H1 (cell line): Measurements from ENCODE around the gene AOAH. TPM values are rescaled to one million over a fixed set of nuclear protein-coding genes. Genes with fewer than 3 reads are reported as not detected.

ENCODE experiments used
- BACH1 ChIP-seq: IDR thresholded peaks from 2 replicates; pipeline ENCODE4 v1.6.1; 2012; ENCODE audit warnings: low read length, improper control_type of control experiment
- JUN ChIP-seq: IDR thresholded peaks from 2 replicates; pipeline ENCODE4 v1.6.1; 2011; ENCODE audit warnings: low read depth, mild to moderate bottlenecking, improper control_type of control experiment, low read length
- KDM5A ChIP-seq: fragments of 200-600 bp; IDR thresholded peaks from 2 replicates; pipeline ENCODE4 v1.7.1; 2012; ENCODE audit warnings: mild to moderate bottlenecking, low read length, inconsistent platforms, mixed read lengths
- polyA plus RNA-seq, 7 experiments: library from polyadenylated mRNA; depleted of rRNA in 3 of 7; stranded (reverse) in 5 of 7; unstranded in 2 of 7; fragments of >200 nt in 5 of 7; fragments of 200-250 nt in 2 of 7; gene quantifications; 1 replicate in 5 of 7; 2 replicates in 1 of 7; 4 replicates in 1 of 7; pipeline versions ENCODE4 v1.2.1 to v1.2.3, GENCODE V29; 2011 to 2013; ENCODE audit warnings: missing spikeins in 2 of 7, mixed read lengths in 2 of 7
- total RNA-seq: library from RNA; stranded (reverse); fragmentation: NEBNext Ultra II Directional; extraction: Animal tissue kit (Norgen Biotek cat#: 25700); gene quantifications from 2 replicates; pipeline ENCODE4 v1.2.1, GENCODE V29; 2021

AOAH gene
- total and polyA plus RNA-seq, 2 of the 8 experiments (the other 6 are each of a cell fraction or from before 2014, with no cell fraction given), result 0.08 TPM; not detected in 1

GRCh38 chr7:36512616-36513015 is 211.7 kb downstream of the AOAH start (continued):
- TF ChIP-seq BACH1 (no peak), JUN (no peak), KDM5A (no peak)
- TF ChIP-seq, all 59 proteins: peak for 2
